ENCODE measurements around the gene CUL9.

CUL9 gene

GRCh38 chr6:43196337-43196736 lies 14.3 kb downstream of the CUL9 start:
- Histone ChIP-seq H3K27me3 (ENCODE audit: control insufficient read depth, insufficient read depth, low read length, poor library complexity, severe bottlenecking) (no peaks in the 10 kb centered on the region), H3K27ac (ENCODE audit: insufficient read depth, low read depth, low read length, poor library complexity, severe bottlenecking) (no peak overlapping the region), H3K36me3 (ENCODE audit: control insufficient read depth, insufficient read depth, low read length) (peaks cover 4% of the 10 kb centered on the region), H3K4me1 (ENCODE audit: control insufficient read depth, insufficient read depth, low read length) (no peaks in the 10 kb centered on the region), H3K4me3 (ENCODE audit: insufficient read depth, low read depth, low read length) (no peak overlapping the region), H3K9me3 (ENCODE audit: control insufficient read depth, low read length) (no peaks in the 10 kb centered on the region)
- WGBS, 2 experiments, result 87 to 91% methylated on average over 5 of the region's 5 CpGs

DNA sequence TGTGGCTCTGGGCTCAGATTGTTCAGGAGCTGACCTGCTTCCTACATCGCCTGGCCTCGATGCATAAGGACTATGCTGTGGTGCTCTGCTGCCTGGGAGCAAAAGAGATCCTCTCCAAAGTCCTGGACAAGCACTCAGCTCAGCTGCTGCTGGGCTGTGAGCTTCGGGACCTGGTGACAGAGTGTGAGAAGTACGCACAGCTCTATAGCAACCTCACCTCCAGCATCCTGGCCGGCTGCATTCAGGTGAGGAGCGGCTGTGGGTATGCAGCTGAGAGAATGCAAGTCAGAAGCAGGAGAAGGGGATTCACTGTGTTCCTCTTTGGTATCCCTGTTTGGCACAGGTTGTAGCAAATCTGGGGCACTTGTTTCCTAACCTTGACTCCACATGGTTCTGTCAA lies 17.9 kb downstream of the CUL9 start:
- Histone ChIP-seq H3K9me3 (ENCODE audit: control insufficient read depth, low read length) (no peaks in the 10 kb centered on the region), H3K4me1 (ENCODE audit: control insufficient read depth, insufficient read depth, low read length) (no peaks in the 10 kb centered on the region), H3K36me3 (ENCODE audit: control insufficient read depth, insufficient read depth, low read length) (peaks cover 4% of the 10 kb centered on the region), H3K27me3 (ENCODE audit: control insufficient read depth, insufficient read depth, low read length, poor library complexity, severe bottlenecking) (no peaks in the 10 kb centered on the region), H3K27ac (ENCODE audit: insufficient read depth, low read depth, low read length, poor library complexity, severe bottlenecking) (no peak overlapping the region), H3K4me3 (ENCODE audit: insufficient read depth, low read depth, low read length) (no peak overlapping the region)
- 92 to 93% methylated on average over 6 of the region's 6 CpGs for WGBS, 2 experiments

GRCh38 chr6:43200541-43200940 lies 18.5 kb downstream of the CUL9 start:
- H3K27ac ChIP-seq (ENCODE audit: insufficient read depth, low read depth, low read length, poor library complexity, severe bottlenecking), result no peak overlapping the region
- WGBS, 2 experiments, result 92 to 97% methylated on average over 6 of the region's 6 CpGs
- no peaks in the 10 kb centered on the region for H3K27me3 ChIP-seq (ENCODE audit: control insufficient read depth, insufficient read depth, low read length, poor library complexity, severe bottlenecking)
- peaks cover 4% of the 10 kb centered on the region for H3K36me3 ChIP-seq (ENCODE audit: control insufficient read depth, insufficient read depth, low read length)
- H3K4me1 ChIP-seq (ENCODE audit: control insufficient read depth, insufficient read depth, low read length), result no peaks in the 10 kb centered on the region
- H3K4me3 ChIP-seq (ENCODE audit: insufficient read depth, low read depth, low read length), result no peak overlapping the region
- H3K9me3 ChIP-seq (ENCODE audit: control insufficient read depth, low read length), result no peaks in the 10 kb centered on the region

GRCh38 chr6:43202451-43202850 lies 20.5 kb downstream of the CUL9 start:
- H3K4me3 ChIP-seq (ENCODE audit: insufficient read depth, low read depth, low read length), result no peak overlapping the region
- peaks cover 4% of the 10 kb centered on the region for H3K36me3 ChIP-seq (ENCODE audit: control insufficient read depth, insufficient read depth, low read length)
- H3K27ac ChIP-seq (ENCODE audit: insufficient read depth, low read depth, low read length, poor library complexity, severe bottlenecking), result no peak overlapping the region
- H3K4me1 ChIP-seq (ENCODE audit: control insufficient read depth, insufficient read depth, low read length), result no peaks in the 10 kb centered on the region
- WGBS, 2 experiments, result 87 to 89% methylated on average over 5 of the region's 5 CpGs
- H3K27me3 ChIP-seq (ENCODE audit: control insufficient read depth, insufficient read depth, low read length, poor library complexity, severe bottlenecking), result no peaks in the 10 kb centered on the region
- no peaks in the 10 kb centered on the region for H3K9me3 ChIP-seq (ENCODE audit: control insufficient read depth, low read length)

GRCh38 chr6:43203029-43203717 lies 21.2 kb downstream of the CUL9 start:
- WGBS, 2 experiments, result 92 to 93% methylated on average over 17 of the region's 17 CpGs
- Histone ChIP-seq H3K36me3 (ENCODE audit: control insufficient read depth, insufficient read depth, low read length) (peaks cover 4% of the 10 kb centered on the region), H3K27ac (ENCODE audit: insufficient read depth, low read depth, low read length, poor library complexity, severe bottlenecking) (no peak overlapping the region), H3K9me3 (ENCODE audit: control insufficient read depth, low read length) (no peaks in the 10 kb centered on the region), H3K4me1 (ENCODE audit: control insufficient read depth, insufficient read depth, low read length) (no peaks in the 10 kb centered on the region), H3K27me3 (ENCODE audit: control insufficient read depth, insufficient read depth, low read length, poor library complexity, severe bottlenecking) (no peaks in the 10 kb centered on the region), H3K4me3 (ENCODE audit: insufficient read depth, low read depth, low read length) (no peak overlapping the region)

DNA sequence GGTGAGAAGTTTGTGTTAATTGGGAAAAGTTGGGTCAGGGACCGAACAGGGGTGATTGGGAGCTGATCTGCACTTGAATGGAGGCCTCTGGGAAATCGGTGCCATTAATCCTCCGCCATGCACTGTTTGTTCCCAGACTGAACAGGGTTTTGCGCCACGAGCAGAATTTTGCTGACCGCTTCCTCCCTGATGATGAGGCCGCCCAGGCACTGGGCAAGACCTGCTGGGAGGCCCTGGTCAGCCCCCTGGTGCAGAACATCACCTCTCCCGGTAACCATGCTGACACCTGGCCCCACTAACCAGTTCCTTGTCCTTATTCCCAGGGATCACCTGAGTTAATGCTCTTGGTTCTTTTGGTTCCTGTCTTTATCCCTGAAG lies 21.7 kb downstream of the CUL9 start:
- Histone ChIP-seq H3K9me3 (ENCODE audit: control insufficient read depth, low read length) (no peaks in the 10 kb centered on the region), H3K36me3 (ENCODE audit: control insufficient read depth, insufficient read depth, low read length) (no peaks in the 10 kb centered on the region), H3K4me1 (ENCODE audit: control insufficient read depth, insufficient read depth, low read length) (no peaks in the 10 kb centered on the region), H3K27me3 (ENCODE audit: control insufficient read depth, insufficient read depth, low read length, poor library complexity, severe bottlenecking) (no peaks in the 10 kb centered on the region), H3K27ac (ENCODE audit: insufficient read depth, low read depth, low read length, poor library complexity, severe bottlenecking) (no peak overlapping the region), H3K4me3 (ENCODE audit: insufficient read depth, low read depth, low read length) (no peak overlapping the region)
- WGBS, 2 experiments, result 90 to 94% methylated on average over 8 of the region's 8 CpGs

- Histone ChIP-seq H3K9me3 (ENCODE audit: control insufficient read depth, low read length) (no peaks in the 10 kb centered on the region), H3K27ac (ENCODE audit: insufficient read depth, low read depth, low read length, poor library complexity, severe bottlenecking) (no peak overlapping the region), H3K27me3 (ENCODE audit: control insufficient read depth, insufficient read depth, low read length, poor library complexity, severe bottlenecking) (no peaks in the 10 kb centered on the region), H3K36me3 (ENCODE audit: control insufficient read depth, insufficient read depth, low read length) (no peaks in the 10 kb centered on the region), H3K4me1 (ENCODE audit: control insufficient read depth, insufficient read depth, low read length) (no peaks in the 10 kb centered on the region), H3K4me3 (ENCODE audit: insufficient read depth, low read depth, low read length) (no peak overlapping the region)
- 91 to 95% methylated on average over 23 of the region's 23 CpGs for WGBS, 2 experiments
Observed at GRCh38 chr6:43204271-43205105, 22.5 kb downstream of the CUL9 start.

- 92 to 95% methylated on average over 10 of the region's 10 CpGs for WGBS, 2 experiments
- Histone ChIP-seq H3K27ac (ENCODE audit: insufficient read depth, low read depth, low read length, poor library complexity, severe bottlenecking) (no peak overlapping the region), H3K36me3 (ENCODE audit: control insufficient read depth, insufficient read depth, low read length) (no peaks in the 10 kb centered on the region), H3K4me3 (ENCODE audit: insufficient read depth, low read depth, low read length) (no peak overlapping the region), H3K27me3 (ENCODE audit: control insufficient read depth, insufficient read depth, low read length, poor library complexity, severe bottlenecking) (no peaks in the 10 kb centered on the region), H3K4me1 (ENCODE audit: control insufficient read depth, insufficient read depth, low read length) (no peaks in the 10 kb centered on the region), H3K9me3 (ENCODE audit: control insufficient read depth, low read length) (no peaks in the 10 kb centered on the region)
Observed at GRCh38 chr6:43205849-43206248, 23.9 kb downstream of the CUL9 start.

GRCh38 chr6:43207286-43207685 lies 25.3 kb downstream of the CUL9 start:
- 93% methylated on average over 1 of the region's 2 CpGs; no CpG with 5 or more reads in 1 of the 2 experiments for WGBS, 2 experiments
- Histone ChIP-seq H3K27me3 (ENCODE audit: control insufficient read depth, insufficient read depth, low read length, poor library complexity, severe bottlenecking) (no peaks in the 10 kb centered on the region), H3K9me3 (ENCODE audit: control insufficient read depth, low read length) (no peaks in the 10 kb centered on the region)

GRCh38 chr6:43211955-43212354 lies 30.0 kb downstream of the CUL9 start:
- Histone ChIP-seq H3K27me3 (ENCODE audit: control insufficient read depth, insufficient read depth, low read length, poor library complexity, severe bottlenecking) (no peaks in the 10 kb centered on the region), H3K4me1 (ENCODE audit: control insufficient read depth, insufficient read depth, low read length) (no peaks in the 10 kb centered on the region), H3K4me3 (ENCODE audit: insufficient read depth, low read depth, low read length) (no peak overlapping the region), H3K27ac (ENCODE audit: insufficient read depth, low read depth, low read length, poor library complexity, severe bottlenecking) (no peak overlapping the region), H3K36me3 (ENCODE audit: control insufficient read depth, insufficient read depth, low read length) (no peaks in the 10 kb centered on the region), H3K9me3 (ENCODE audit: control insufficient read depth, low read length) (no peaks in the 10 kb centered on the region)
- 82 to 100% methylated on average over 1 of the region's 1 CpG for WGBS, 2 experiments

More at GRCh38 chr6:43207286-43207685, 25.3 kb downstream of the CUL9 start:
- Histone ChIP-seq H3K27ac (ENCODE audit: insufficient read depth, low read depth, low read length, poor library complexity, severe bottlenecking) (no peak overlapping the region), H3K36me3 (ENCODE audit: control insufficient read depth, insufficient read depth, low read length) (no peaks in the 10 kb centered on the region), H3K4me1 (ENCODE audit: control insufficient read depth, insufficient read depth, low read length) (no peaks in the 10 kb centered on the region), H3K4me3 (ENCODE audit: insufficient read depth, low read depth, low read length) (no peak overlapping the region)
